Fibroblast of pulmonary artery (primary cell): Measurements from ENCODE around the gene RARA.

Experiments used
- DNase-seq: peaks from one replicate; pipeline ENCODE4 v3.0.0-alpha.2; 2010; ENCODE audit warnings: low read depth
- H3K4me3 ChIP-seq: replicated peaks from 2 replicates; pipeline ENCODE4 v1.5.1; 2011; ENCODE audit warnings: low read depth, mild to moderate bottlenecking, control low read depth, low read length, moderate library complexity
- TF ChIP-seq, protein P1 (sequence below): IDR thresholded peaks from 2 replicates; pipeline ENCODE4 v1.5.1; 2011; ENCODE audit warnings: mild to moderate bottlenecking, control low read depth, low read length, inconsistent platforms; ENCODE audit errors: missing control alignments

Gene RARA

DNA sequence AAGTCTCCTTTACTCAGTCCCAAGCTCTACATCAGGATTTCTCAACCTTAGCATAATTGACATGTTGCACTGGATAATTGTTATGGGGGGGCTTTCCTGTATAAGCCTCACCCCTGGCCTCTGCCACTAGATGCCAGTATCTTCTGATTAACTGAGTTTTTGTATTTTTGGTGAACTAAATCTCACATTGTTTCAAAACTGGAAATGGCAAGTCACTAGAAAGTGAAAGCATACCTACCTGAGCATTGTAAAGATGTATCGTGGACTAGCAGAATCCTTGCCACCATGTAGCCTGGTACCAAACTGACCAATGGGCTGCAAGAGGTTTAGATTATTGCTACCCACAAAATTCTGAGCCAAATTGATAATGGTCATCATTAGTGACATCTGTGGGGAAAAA is 93.7 kb downstream of the RARA start:
- no peak for DNase-seq
- TF ChIP-seq, protein P1, sequence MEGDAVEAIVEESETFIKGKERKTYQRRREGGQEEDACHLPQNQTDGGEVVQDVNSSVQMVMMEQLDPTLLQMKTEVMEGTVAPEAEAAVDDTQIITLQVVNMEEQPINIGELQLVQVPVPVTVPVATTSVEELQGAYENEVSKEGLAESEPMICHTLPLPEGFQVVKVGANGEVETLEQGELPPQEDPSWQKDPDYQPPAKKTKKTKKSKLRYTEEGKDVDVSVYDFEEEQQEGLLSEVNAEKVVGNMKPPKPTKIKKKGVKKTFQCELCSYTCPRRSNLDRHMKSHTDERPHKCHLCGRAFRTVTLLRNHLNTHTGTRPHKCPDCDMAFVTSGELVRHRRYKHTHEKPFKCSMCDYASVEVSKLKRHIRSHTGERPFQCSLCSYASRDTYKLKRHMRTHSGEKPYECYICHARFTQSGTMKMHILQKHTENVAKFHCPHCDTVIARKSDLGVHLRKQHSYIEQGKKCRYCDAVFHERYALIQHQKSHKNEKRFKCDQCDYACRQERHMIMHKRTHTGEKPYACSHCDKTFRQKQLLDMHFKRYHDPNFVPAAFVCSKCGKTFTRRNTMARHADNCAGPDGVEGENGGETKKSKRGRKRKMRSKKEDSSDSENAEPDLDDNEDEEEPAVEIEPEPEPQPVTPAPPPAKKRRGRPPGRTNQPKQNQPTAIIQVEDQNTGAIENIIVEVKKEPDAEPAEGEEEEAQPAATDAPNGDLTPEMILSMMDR = no peak
- no peak overlapping the region for H3K4me3 ChIP-seq

- no peak overlapping the region for H3K4me3 ChIP-seq
- TF ChIP-seq, protein P1 = no peak
- no peak for DNase-seq
Measured at GRCh38 chr17:40404003-40404402, 95.0 kb downstream of the RARA start.
